Adipocyte (in vitro differentiated cells): ENCODE data around the gene KIAA1958.

Experiments used
- DNase-seq: peaks from one replicate; pipeline ENCODE4 v3.0.0-alpha.2; 2015; ENCODE audit warnings: low read depth
- H3K27me3 ChIP-seq: replicated peaks from 2 replicates; pipeline ENCODE4 v1.7.0; 2013; ENCODE audit warnings: mild to moderate bottlenecking, low read length, moderate library complexity; ENCODE audit not compliant: control insufficient read depth, insufficient read depth
- H3K36me3 ChIP-seq: 2 replicates; pipeline ENCODE4 v1.7.0; 2013; ENCODE audit warnings: low read length, mild to moderate bottlenecking, moderate library complexity; ENCODE audit not compliant: control insufficient read depth, insufficient read depth, severe bottlenecking
- H3K4me1 ChIP-seq: 2 replicates; pipeline ENCODE4 v1.7.0; 2013; ENCODE audit warnings: mild to moderate bottlenecking, low read length, moderate library complexity; ENCODE audit not compliant: control insufficient read depth, insufficient read depth
- H3K4me3 ChIP-seq: 2 replicates; pipeline ENCODE4 v1.7.0; 2013; ENCODE audit warnings: mild to moderate bottlenecking, low read length, moderate library complexity
- H3K9ac ChIP-seq: 2 replicates; pipeline ENCODE4 v1.7.0; 2013; ENCODE audit warnings: mild to moderate bottlenecking, low read length, moderate library complexity
- H3K9me3 ChIP-seq: 2 replicates; pipeline ENCODE4 v1.7.0; 2013; ENCODE audit warnings: mild to moderate bottlenecking, low read length, moderate library complexity; ENCODE audit not compliant: control insufficient read depth

The KIAA1958 gene

DNA sequence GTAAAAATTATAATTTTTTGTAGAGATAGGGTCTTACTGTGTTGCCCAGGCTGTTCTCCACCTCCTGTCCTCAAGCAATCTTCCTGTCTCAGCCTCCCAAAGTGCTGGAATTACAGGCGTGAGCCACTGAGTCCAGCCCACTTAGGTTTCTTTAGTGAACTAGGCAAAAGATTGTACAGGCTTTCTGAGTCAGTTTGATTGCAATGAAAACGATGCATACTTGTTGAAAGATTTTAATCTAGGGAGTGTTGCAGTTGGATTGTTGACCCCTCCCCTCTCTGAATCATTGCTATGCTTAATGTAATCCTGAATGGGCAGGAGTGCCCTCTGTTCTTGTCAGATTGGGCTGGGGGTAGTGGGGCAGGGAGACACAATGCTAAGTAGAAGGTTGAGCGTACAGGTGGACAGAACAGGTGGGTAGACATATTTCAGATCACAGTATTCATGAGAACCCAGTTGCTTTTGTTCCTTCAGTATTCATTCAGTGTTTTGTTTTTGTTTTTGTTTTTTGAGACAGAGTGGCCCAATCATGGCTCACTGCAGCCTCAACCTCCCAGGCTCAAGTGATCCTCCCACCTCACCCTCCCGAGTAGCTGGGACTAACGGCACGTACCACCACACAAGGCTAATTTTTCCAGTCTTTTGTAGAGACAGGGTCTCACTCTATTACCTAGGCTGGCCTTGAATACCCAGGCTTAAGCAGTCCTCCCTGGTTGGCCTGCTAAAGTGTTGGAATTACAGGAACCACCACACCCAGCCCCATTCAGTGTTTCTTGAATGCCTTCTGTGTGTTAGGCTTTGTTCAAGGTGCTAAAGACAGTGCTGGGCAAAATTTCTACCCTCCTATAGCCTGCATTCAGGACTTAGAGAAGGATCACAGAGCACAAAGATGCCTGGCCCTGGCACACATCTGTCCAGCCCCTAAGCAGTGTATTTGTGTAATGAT, 70.1 kb downstream of the KIAA1958 start:
- H3K4me3 ChIP-seq = no peak overlapping the region
- H3K4me1 ChIP-seq = peaks cover 29% of the 10 kb centered on the region
- no peak overlapping the region for H3K9ac ChIP-seq
- no peaks in the 10 kb centered on the region for H3K27me3 ChIP-seq
- no peaks in the 10 kb centered on the region for H3K9me3 ChIP-seq
- no peaks in the 10 kb centered on the region for H3K36me3 ChIP-seq
- DNase-seq = peak; percentile 86

DNA sequence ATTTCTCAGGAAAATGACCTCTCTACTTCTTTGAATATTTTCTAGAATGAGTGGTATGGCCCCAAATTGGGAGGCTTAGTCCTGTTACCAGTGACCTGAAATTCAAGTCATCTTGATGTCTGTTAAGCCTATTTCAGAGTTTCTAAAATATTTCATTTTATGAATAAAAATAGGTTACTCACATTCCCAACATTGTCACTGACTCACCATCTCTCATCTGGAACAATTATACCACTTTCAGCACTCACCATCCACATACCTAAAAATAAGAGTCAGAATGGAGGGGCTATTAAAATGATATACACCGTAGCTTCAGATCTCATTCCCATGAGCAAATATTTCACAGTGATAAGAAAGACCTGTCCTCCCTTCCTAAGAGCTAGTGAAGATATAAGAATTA, 71.8 kb downstream of the KIAA1958 start:
- DNase-seq = peak; percentile 61
- H3K27me3 ChIP-seq = no peaks in the 10 kb centered on the region
- H3K36me3 ChIP-seq = no peaks in the 10 kb centered on the region
- H3K9ac ChIP-seq = no peak overlapping the region
- no peak overlapping the region for H3K4me3 ChIP-seq
- H3K9me3 ChIP-seq = no peaks in the 10 kb centered on the region
- peaks cover 29% of the 10 kb centered on the region for H3K4me1 ChIP-seq

DNA sequence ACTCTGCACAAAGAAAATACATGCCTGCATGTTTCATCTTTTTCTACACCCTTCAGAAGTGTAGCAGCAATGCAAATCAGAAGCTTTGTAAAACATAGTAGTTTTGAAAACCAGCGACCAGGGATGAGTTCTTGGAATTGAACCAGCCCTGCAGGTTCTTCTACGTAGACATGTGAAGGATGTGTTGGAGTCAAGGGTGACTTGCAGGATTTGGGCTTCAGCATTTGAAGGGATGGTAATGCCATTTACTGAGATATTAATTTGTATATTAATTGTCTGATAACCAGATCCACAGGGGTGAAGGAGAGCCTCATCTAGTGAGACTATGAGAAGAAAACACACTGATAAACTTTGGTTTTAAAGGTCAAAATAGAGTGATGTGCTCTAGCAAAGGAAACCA, 72.4 kb downstream of the KIAA1958 start:
- Histone ChIP-seq H3K4me3 (no peak overlapping the region), H3K4me1 (peaks cover 29% of the 10 kb centered on the region), H3K27me3 (no peaks in the 10 kb centered on the region), H3K36me3 (no peaks in the 10 kb centered on the region), H3K9me3 (no peaks in the 10 kb centered on the region), H3K9ac (no peak overlapping the region)
- DNase-seq = no peak

DNA sequence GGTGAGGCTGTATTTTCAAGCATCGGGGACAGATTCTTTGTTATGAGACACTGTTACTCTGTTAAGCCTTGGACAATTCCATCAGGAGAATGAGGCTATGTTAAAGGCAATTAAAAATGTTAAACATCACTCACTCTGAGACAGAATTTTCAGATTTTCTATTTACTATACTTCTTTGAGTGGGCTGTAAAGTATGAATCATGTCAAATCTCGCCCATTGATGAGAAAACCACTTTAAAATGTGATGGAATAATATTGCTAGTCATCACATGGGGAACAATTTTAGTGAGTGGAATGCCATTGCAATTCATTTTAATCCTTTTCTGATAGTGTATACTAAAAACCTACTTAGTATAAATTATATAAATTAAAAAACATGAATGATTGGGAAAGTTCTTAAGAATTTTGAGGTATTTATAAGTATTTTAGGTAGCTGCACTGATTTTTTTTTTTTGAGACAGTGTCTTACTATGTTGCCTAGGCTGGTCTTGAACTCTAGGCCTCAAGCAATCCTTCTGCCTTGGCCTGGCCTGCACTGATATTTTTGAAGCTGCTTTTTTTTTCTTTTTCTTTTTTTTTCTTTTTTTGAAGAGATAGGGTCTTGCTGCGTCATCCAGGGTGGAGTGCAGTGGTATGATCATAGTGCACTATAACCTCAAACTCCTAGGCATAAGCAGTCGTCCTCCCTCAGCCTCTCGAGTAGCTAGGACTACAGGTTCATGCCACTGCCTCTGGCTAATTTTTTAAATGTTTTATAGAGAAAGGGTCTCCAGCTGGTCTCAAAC, 73.2 kb downstream of the KIAA1958 start:
- Histone ChIP-seq H3K9me3 (no peaks in the 10 kb centered on the region), H3K4me1 (peaks cover 29% of the 10 kb centered on the region), H3K27me3 (no peaks in the 10 kb centered on the region), H3K9ac (no peak overlapping the region), H3K36me3 (no peaks in the 10 kb centered on the region), H3K4me3 (no peak overlapping the region)
- DNase-seq = no peak

DNA sequence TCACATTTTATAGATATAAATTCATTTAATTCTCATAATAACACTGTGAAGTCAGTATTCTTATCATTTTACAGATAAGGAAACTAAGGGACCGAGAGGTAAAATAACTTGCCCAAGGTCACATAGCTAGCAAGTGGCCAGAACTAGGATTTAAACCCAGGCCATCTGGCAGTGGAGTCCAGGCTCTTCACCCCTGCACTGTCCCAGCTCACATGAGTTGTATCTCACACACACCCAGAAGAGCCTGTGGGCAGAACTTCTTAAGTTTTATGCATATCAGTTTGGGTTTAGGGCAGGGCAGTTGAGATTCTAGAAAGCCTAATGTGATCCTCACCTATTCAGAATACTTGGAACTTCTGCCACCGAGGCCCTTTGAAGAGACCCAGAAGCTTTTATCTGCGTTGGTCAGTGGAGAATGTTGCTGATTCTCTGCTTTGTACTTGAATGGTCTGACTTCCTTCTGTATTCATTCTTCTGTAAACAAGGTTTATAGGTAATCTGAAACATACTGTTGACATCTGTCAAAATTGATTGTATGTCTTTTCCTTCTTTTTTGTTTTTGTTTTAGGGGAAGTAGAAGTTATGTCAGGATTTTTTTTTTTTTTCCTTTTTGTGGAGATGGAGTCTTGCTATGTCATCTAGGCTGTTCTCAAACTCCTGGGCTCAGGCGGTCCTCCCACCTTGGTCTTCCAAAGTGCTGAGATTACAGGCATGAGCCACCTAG, 75.8 kb downstream of the KIAA1958 start:
- no peak for DNase-seq

DNA sequence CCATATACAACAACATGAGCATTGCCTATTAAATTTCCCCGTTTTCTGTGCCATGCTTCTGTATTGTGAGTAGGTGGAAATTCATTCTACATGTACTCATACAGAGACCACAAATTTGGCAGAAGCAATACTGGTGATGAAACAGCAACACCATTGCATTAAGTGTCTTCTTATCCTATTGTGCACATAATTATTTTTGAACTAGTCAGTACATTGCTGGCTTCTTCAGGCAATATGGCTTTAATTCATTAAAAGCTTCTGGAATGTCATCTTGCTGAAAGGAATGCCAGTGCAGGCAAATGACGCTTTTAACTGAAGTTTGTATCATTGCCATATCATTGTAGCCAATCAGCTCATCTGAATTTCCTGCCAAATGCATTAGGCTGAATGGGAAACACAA, 82.6 kb downstream of the KIAA1958 start:
- Histone ChIP-seq H3K4me3 (no peak overlapping the region), H3K27me3 (no peaks in the 10 kb centered on the region), H3K36me3 (no peaks in the 10 kb centered on the region), H3K4me1 (peaks cover 21% of the 10 kb centered on the region), H3K9ac (no peak overlapping the region), H3K9me3 (no peaks in the 10 kb centered on the region)
- peak; percentile 89 for DNase-seq

More for the DNA sequence above, 75.8 kb downstream of the KIAA1958 start:
- Histone ChIP-seq H3K36me3 (no peaks in the 10 kb centered on the region), H3K4me3 (no peak overlapping the region), H3K9ac (no peak overlapping the region), H3K27me3 (no peaks in the 10 kb centered on the region), H3K9me3 (no peaks in the 10 kb centered on the region), H3K4me1 (peaks cover 15% of the 10 kb centered on the region)

DNA sequence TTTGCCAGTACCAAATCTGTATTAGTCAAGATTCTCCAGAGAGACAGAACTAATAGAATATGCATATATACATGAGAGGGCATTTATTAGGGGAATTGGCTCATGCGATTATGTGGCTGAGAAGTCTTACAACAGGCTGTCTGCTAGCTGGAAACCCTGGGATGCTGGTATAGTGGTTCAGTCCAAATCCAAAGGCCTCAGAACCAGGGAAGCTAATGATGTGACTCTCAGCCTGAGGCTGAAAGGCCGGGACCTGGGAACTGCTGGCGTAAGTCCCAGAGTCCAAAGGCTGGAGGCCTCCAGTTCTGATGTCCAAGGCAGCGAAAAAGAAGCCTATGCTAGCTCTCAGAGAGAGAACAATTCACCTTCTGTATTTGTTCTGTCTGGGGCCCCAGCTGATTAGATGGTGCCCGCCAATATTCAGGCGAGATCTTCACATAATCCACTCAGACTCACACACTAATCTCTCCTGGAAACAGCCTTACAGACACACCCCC, 84.1 kb downstream of the KIAA1958 start:
- Histone ChIP-seq H3K36me3 (no peaks in the 10 kb centered on the region), H3K4me3 (no peak overlapping the region), H3K9me3 (no peaks in the 10 kb centered on the region), H3K4me1 (peaks cover 21% of the 10 kb centered on the region), H3K9ac (no peak overlapping the region), H3K27me3 (no peaks in the 10 kb centered on the region)
- DNase-seq = no peak

DNA sequence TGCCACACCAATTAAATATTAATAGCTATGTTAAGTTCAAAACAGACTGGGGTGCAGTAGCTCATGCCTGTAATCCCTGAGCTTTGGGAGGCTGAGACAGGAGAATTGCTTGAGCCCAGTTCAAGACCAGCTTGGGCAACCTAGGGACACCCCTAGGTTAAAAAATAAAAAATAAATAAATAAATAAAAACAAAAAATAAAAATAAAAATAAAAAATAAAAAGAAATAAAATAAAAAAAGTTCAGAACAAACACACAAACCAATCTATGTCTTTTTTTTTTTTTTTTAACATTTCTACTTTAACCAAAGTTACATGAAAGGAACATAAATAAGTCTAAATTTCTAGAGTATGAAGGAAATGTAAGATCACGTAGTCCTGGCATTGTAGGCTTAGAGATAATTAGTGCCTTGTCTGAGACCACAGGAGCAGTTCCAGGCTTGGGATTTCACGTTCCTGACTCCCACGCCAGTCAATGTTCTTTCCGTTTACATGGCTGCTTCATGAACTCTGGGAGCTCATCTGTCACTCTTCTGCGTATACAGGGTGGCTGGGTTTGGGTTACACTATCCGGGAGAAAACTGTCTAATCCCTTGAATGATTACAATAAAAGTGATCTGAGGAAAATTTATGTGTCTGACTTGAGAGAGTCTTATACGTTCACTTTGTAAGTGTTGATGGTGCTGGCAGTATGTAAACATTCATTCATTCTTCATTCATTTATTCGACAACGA, 85.2 kb downstream of the KIAA1958 start:
- no peaks in the 10 kb centered on the region for H3K9me3 ChIP-seq
- peaks cover 21% of the 10 kb centered on the region for H3K4me1 ChIP-seq
- H3K27me3 ChIP-seq = no peaks in the 10 kb centered on the region
- H3K36me3 ChIP-seq = no peaks in the 10 kb centered on the region
- H3K9ac ChIP-seq = no peak overlapping the region
- DNase-seq = no peak
- no peak overlapping the region for H3K4me3 ChIP-seq

DNA sequence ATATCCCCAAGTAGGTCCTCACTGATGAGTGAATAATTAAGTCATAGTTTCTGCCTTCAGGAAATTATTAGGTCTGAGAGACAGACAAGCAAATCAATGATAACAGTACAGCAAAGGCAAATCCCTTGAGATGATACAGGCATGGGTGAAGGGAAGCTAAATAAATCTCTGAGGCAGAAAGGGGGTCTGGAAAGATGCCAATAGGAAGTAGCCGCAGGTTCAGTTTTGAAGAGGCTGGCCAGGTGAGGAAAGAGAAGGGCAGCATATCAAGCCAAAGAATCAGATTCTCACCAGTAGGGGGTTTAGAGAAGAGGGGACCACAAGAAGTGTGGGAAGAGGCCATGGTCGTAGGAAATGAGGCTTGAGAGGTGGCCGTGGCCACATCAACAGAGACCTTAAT, 85.8 kb downstream of the KIAA1958 start:
- H3K27me3 ChIP-seq = no peaks in the 10 kb centered on the region
- no peak overlapping the region for H3K4me3 ChIP-seq
- no peak overlapping the region for H3K9ac ChIP-seq
- DNase-seq = no peak
- H3K4me1 ChIP-seq = peaks cover 21% of the 10 kb centered on the region
- no peaks in the 10 kb centered on the region for H3K36me3 ChIP-seq
- no peaks in the 10 kb centered on the region for H3K9me3 ChIP-seq

DNA sequence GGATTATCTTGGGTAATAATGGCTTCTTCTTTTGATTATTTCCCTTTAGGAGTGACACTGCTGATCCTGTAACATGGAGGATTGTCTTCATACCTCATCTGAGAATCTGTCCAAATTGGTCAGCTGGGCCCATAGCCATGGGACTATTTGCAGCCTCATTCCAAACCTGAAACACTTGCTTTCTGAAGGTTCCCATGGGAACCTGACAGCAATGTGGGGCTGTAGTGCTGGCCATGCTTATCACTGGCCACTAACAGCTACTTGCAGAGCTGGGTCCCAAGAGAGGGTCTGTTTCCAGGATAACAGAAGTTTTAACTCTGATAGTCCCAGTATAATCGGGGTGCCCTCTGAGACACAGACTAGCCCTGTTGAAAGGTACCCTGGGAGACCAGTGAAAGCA, 87.4 kb downstream of the KIAA1958 start:
- Histone ChIP-seq H3K9ac (no peak overlapping the region), H3K27me3 (no peaks in the 10 kb centered on the region), H3K9me3 (no peaks in the 10 kb centered on the region), H3K4me1 (peaks cover 19% of the 10 kb centered on the region), H3K4me3 (no peak overlapping the region), H3K36me3 (no peaks in the 10 kb centered on the region)
- no peak for DNase-seq
